CD1c-positive myeloid dendritic cell (primary cell): ENCODE results near the gene NACC1.
"Not testable (repeated sequence)": the region's sequence is repeated elsewhere in the genome, so short reads cannot be mapped to it uniquely, and the experiment has no call there.

Source experiments
- DNase-seq: peaks from one replicate; pipeline ENCODE4 v3.0.0-alpha.2; 2016; ENCODE audit errors: extremely low spot score

NACC1 gene

GRCh38 chr19:13164343-13165161, 46.5 kb downstream of the NACC1 start:
- DNase-seq = no peak

GRCh38 chr19:13165162-13165997, 47.3 kb downstream of the NACC1 start:
- no peak for DNase-seq

GRCh38 chr19:13166151-13166550, 48.1 kb downstream of the NACC1 start:
- DNase-seq = not testable (repeated sequence)

GRCh38 chr19:13169769-13170168, 51.7 kb downstream of the NACC1 start:
- DNase-seq = no peak

GRCh38 chr19:13171146-13171545, 53.1 kb downstream of the NACC1 start:
- no peak for DNase-seq

GRCh38 chr19:13172346-13173138, 54.5 kb downstream of the NACC1 start:
- DNase-seq = peak; percentile 79

- DNase-seq = no peak
Observed at GRCh38 chr19:13173139-13173737, 55.2 kb downstream of the NACC1 start.

- DNase-seq = no peak
Observed at GRCh38 chr19:13176345-13176744, 58.3 kb downstream of the NACC1 start.

GRCh38 chr19:13177584-13177983, 59.5 kb downstream of the NACC1 start:
- not testable (repeated sequence) for DNase-seq

- DNase-seq = not testable (repeated sequence)
Observed at GRCh38 chr19:13178291-13178690, 60.2 kb downstream of the NACC1 start.

- peak; percentile 66 for DNase-seq
Observed at GRCh38 chr19:13181747-13182388, 63.8 kb downstream of the NACC1 start.

- DNase-seq = not testable (repeated sequence)
Observed at GRCh38 chr19:13184926-13185325, 66.9 kb downstream of the NACC1 start.

- not testable (repeated sequence) for DNase-seq
Observed at GRCh38 chr19:13185763-13186657, 67.9 kb downstream of the NACC1 start.

- DNase-seq = not testable (repeated sequence)
Observed at GRCh38 chr19:13186688-13187087, 68.6 kb downstream of the NACC1 start.

GRCh38 chr19:13187419-13187818, 69.4 kb downstream of the NACC1 start:
- no peak for DNase-seq

GRCh38 chr19:13189600-13189999, 71.5 kb downstream of the NACC1 start:
- no peak for DNase-seq
